GM19468 (cell line): ENCODE data around the gene CMC2.

Source experiments
- ATAC-seq: cut with Tn5 transposase; IDR thresholded peaks from one replicate; pipeline ENCODE4 v1.9.1; 2021; ENCODE audit warnings: mild to moderate bottlenecking, moderate library complexity, moderate number of reproducible peaks; ENCODE audit not compliant: unreplicated experiment; ENCODE audit errors: extremely low read depth

CMC2 gene

GRCh38 chr16:81003610-81004460, 2.9 kb downstream of the CMC2 start:
- no peak for ATAC-seq

DNA sequence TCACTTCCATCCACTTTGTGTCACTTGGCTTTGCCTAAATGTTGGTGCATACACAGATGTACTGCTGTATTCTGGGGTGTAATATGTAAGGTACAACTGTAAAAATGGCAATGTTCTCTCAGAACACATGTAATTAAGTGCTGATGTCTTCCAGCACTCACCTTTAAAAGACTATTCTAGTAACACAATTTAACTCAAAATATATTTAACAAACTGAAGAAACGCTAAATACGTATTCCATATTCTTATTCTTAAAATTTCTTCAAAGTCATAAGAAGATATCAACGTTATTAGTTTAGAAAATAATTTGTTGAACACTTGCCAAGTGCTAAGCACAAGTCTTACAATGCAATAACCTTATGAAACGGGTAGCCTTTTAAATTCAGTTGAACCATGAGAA, 3.6 kb downstream of the CMC2 start:
- no peak for ATAC-seq

- ATAC-seq = no peak
Measured at GRCh38 chr16:81001330-81001729, 5.4 kb downstream of the CMC2 start.

- no peak for ATAC-seq
Measured at GRCh38 chr16:81000873-81001272, 5.8 kb downstream of the CMC2 start.

DNA sequence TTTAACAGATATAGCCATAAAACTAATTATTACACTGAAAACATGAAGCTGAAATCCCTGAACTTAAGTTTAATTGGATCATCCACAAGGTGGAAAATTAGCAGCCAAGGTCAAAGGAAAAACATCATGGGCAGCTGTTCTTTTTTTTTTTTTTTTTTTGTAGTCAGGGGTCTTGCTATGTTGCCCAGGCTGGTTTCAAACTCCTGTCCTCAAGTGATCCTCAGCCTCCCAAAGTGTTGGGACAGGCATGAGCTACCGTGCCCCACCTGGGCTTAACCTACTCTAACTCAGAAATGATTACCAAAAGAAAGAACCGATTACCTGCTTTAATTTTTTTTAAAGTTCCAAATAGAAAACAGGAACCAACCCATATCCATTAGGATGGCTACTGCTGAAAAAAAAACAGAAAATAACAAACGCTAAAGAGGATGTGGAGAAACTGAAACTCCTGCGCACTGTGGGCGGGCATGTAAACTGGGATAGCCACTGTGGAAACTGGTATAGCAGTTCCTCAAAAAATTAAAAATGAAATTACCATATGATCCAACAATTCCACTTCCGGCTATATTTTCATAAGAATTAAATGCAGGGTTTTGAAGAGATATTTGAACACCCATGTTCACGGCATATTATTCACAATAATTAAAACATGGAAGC, 8.6 kb downstream of the CMC2 start:
- ATAC-seq = no peak

DNA sequence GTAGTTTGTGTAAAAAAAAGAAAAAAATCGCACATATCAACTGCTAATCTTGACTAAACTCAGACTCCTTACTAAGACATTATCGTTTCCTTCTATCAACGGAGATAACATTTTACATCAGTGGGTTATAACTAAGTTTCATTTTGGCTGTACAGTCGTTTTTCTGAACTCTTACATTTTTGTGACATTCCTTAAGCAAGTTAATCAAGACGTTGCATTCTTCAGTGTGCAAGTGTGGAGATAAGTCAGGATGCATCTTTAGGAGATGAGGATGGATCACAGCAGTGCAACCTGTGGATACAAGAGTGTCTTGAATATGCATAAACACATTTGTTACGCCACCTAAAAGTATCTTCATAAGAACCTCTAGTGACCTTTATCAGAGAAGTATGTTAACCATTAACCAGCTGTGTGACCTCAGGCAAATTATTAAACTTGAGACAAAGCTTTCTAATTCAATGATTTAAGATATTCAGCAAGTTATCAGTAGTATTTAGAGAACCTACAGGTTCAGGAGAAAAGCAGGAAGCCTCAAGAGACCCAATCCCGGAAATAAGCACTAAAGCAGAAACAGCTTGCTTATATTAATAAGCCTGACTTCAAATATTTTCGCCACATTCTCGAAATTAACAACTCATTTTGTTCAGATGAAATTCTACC, 9.4 kb downstream of the CMC2 start:
- ATAC-seq = peak; percentile 48

GRCh38 chr16:80996688-80997138, 10.0 kb downstream of the CMC2 start:
- peak; percentile 3 for ATAC-seq

- no peak for ATAC-seq
Measured at GRCh38 chr16:80994451-80994850, 12.2 kb downstream of the CMC2 start.

- no peak for ATAC-seq
Measured at GRCh38 chr16:80993834-80994233, 12.9 kb downstream of the CMC2 start.

- ATAC-seq = no peak
Measured at GRCh38 chr16:80993307-80993706, 13.4 kb downstream of the CMC2 start.

GRCh38 chr16:80992676-80993293, 13.9 kb downstream of the CMC2 start:
- ATAC-seq = no peak

- no peak for ATAC-seq
Measured at GRCh38 chr16:80991792-80992430, 14.8 kb downstream of the CMC2 start.

DNA sequence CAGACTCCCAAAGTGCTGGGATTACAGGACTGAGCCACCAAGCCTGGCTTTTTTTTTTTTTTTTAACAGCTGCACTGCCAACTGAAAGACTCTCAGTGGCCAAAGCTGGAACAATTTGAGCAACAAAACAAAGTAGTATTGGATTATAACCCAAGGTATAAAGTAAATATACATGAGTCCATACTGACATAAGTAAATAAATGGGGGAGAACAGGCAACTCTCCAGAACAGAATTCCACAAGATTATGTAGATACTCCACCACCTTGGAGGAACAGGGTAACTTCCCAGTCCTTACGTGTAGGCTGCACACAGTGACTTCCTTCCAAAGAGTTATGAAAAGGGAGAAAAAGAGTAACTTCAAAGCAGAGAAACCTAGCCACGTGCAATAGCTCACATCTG, 15.7 kb downstream of the CMC2 start:
- ATAC-seq = no peak

- no peak for ATAC-seq
Measured at GRCh38 chr16:80990577-80990976, 16.1 kb downstream of the CMC2 start.

DNA sequence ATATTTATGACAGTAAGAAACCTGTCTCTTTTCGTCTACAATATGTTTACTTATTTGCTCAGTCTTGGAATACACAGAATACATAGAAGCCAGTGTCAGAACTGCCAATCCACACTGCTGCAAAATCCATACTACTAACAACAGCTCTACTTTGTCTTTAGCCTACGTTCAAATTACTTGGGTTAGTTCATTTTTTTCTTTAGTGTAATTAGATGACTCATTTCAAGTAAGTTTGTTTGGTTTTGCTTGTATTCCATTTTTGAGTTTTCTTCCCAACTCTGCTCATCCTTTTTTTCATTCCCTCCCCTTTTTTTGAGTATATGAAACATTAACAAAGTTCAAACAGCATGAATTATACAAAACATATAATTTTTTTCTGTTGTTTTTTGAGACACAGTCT, 16.9 kb downstream of the CMC2 start:
- ATAC-seq = no peak

GRCh38 chr16:80988756-80989155, 17.9 kb downstream of the CMC2 start:
- no peak for ATAC-seq

DNA sequence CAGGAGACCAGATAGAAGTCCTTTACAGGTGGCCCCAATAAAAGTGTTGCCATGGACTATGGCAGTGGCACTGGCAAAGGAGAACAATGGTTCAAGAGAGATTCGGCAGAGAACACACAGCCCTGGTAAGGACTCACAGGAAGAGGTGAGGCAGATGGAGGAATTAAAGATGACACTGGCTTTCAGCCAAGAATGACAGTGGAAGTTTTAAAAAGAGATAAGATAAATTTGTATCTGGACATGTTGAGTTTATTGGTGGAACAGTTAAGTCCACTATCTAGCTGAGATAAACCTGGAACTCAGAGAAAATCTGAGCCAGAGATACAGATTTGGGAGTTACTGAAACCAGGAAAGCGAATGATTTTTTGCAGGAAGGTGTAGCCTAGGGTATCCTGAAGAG, 20.1 kb downstream of the CMC2 start:
- ATAC-seq = no peak

GRCh38 chr16:80985611-80986010, 21.1 kb downstream of the CMC2 start:
- ATAC-seq = no peak

DNA sequence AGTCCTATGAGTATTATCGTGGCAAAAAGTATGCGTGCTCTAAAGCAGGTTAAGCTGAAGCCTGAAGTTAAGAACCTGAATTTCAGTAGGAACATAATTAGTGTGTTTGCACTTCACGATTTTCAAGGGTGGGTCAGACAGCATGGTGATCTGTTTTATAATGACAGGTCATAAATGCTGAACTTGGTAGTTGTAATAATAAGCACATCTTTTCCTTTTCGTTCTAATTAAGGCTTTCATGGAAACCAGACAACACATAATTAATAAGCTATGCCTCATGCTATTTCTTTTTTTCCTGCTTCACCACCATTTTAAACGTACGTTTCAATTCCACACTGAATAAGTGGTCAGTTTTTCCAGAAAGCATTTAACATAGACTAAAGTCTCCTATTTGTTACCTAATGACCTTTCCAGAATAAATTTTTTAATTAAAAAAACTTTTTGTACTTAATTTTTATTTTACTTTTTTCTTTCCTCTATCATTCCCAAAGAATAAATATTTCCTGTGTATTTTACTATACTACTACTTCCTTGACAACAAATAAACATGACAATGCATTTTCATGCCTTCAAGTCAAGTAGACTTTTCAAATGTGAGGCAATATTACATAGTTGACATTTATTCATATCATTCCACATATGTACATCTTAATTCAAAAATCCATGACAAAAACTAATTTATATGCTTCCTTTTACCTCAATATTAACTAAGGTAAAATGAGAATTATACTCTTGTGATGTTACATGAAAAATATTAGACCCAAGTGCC, 22.4 kb downstream of the CMC2 start:
- ATAC-seq = no peak

DNA sequence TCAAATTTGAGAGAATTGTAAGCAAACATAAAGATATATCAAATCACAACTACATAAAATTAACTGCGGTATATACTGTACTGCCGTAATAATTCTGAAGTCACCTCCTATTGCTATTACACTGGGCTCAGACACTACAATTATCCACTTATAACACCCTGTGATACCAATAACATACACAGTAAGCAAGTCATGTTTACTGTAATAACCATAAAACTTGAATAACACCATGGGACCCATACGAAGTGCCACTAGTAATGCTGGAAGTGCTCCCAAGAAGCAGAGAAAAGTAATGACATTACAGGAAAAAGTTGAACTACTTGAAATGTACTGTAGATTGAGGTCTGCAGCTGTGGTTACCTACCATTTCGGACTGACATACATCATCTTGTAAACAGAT, 24.0 kb downstream of the CMC2 start:
- no peak for ATAC-seq
